Measurements from ENCODE around the gene RTP3. TPM values are rescaled to one million over a fixed set of nuclear protein-coding genes. Genes with fewer than 3 reads are reported as not detected.
"Not testable (repeated sequence)": the region's sequence is repeated elsewhere in the genome, so short reads cannot be mapped to it uniquely, and the experiment has no call there.

The RTP3 gene
- total and polyA plus RNA-seq, 8 donors, result not detected

GRCh38 chr3:46535746-46536145, 38.0 kb downstream of the RTP3 start:
- Histone ChIP-seq H3K27ac (no peak overlapping the region), H3K9me3 (no peaks in the 10 kb centered on the region), H3K4me3 (no peak overlapping the region), H3K27me3 (no peaks in the 10 kb centered on the region), H3K36me3 (peaks cover 0 to 12% (median 1%) of the 10 kb centered on the region in 4 donors), H3K4me1 (peaks cover 0 to 6% (median 2%) of the 10 kb centered on the region in 4 donors)
- TF ChIP-seq POLR2AphosphoS5 (IDR thresholded peaks at IDR 0.05) (no peak), POLR2A (IDR thresholded peaks at IDR 0.05) (no peak), EP300 (IDR thresholded peaks at IDR 0.05) (no peak), CTCF (IDR thresholded peaks at IDR 0.05) (no peak)
- intact Hi-C loops (cut with DNase I; ENCODE audit: low total_unique reads), result no loop called here
- no peak for DNase-seq
- 90 to 96% (median 95%) methylated on average over 5 of the region's 5 CpGs for WGBS, 5 donors

GRCh38 chr3:46536758-46537157, 39.0 kb downstream of the RTP3 start:
- H3K27ac ChIP-seq, result no peak overlapping the region
- TF ChIP-seq EP300 (IDR thresholded peaks at IDR 0.05) (no peak), CTCF (IDR thresholded peaks at IDR 0.05) (no peak), POLR2AphosphoS5 (IDR thresholded peaks at IDR 0.05) (no peak), POLR2A (IDR thresholded peaks at IDR 0.05) (no peak)
- no peak overlapping the region for H3K4me3 ChIP-seq
- H3K9me3 ChIP-seq, result no peaks in the 10 kb centered on the region
- H3K36me3 ChIP-seq, result peaks cover 0 to 7% (median 0%) of the 10 kb centered on the region in 4 donors
- intact Hi-C loops (cut with DNase I; ENCODE audit: low total_unique reads), result no loop called here
- H3K4me1 ChIP-seq, result peaks cover 0 to 6% (median 2%) of the 10 kb centered on the region in 4 donors
- no peaks in the 10 kb centered on the region for H3K27me3 ChIP-seq
- no peak for DNase-seq

- TF ChIP-seq POLR2A (IDR thresholded peaks at IDR 0.05) (no peak), CTCF (IDR thresholded peaks at IDR 0.05) (no peak), POLR2AphosphoS5 (IDR thresholded peaks at IDR 0.05) (no peak)
Observed at GRCh38 chr3:46537316-46537715, 39.5 kb downstream of the RTP3 start.

GRCh38 chr3:46537779-46538178, 40.0 kb downstream of the RTP3 start:
- H3K27ac ChIP-seq, result peak overlapping the region in 2 of 5 donors; percentile 13 to 17
- no peak overlapping the region for H3K4me3 ChIP-seq
- TF ChIP-seq POLR2A (IDR thresholded peaks at IDR 0.05) (no peak), EP300 (IDR thresholded peaks at IDR 0.05) (no peak), CTCF (IDR thresholded peaks at IDR 0.05) (no peak), POLR2AphosphoS5 (IDR thresholded peaks at IDR 0.05) (no peak)
- WGBS, 5 donors, result 91 to 94% (median 91%) methylated on average over 5 of the region's 5 CpGs
- no peak for DNase-seq
- no peaks in the 10 kb centered on the region for H3K27me3 ChIP-seq
- H3K4me1 ChIP-seq, result peaks cover 0 to 6% (median 2%) of the 10 kb centered on the region in 4 donors
- H3K36me3 ChIP-seq, result no peaks in the 10 kb centered on the region
- no peaks in the 10 kb centered on the region for H3K9me3 ChIP-seq
- intact Hi-C loops (cut with DNase I; ENCODE audit: low total_unique reads), result no loop called here

More at GRCh38 chr3:46537316-46537715, 39.5 kb downstream of the RTP3 start:
- WGBS, 5 donors, result 77 to 95% (median 86%) methylated on average over 1 of the region's 1 CpG
- intact Hi-C loops (cut with DNase I; ENCODE audit: low total_unique reads), result no loop called here
- Histone ChIP-seq H3K36me3 (peaks cover 0 to 3% (median 0%) of the 10 kb centered on the region in 4 donors), H3K4me1 (peaks cover 0 to 6% (median 2%) of the 10 kb centered on the region in 4 donors), H3K27ac (no peak overlapping the region), H3K9me3 (no peaks in the 10 kb centered on the region), H3K27me3 (no peaks in the 10 kb centered on the region), H3K4me3 (no peak overlapping the region)
- DNase-seq, result no peak

GRCh38 chr3:46538425-46538802, 40.6 kb downstream of the RTP3 start:
- H3K27me3 ChIP-seq; H3K4me3 ChIP-seq; H3K4me1 ChIP-seq; H3K36me3 ChIP-seq; H3K9me3 ChIP-seq; DNase-seq; intact Hi-C loops (cut with DNase I; ENCODE audit: low total_unique reads): not testable (repeated sequence)
- 58 to 71% (median 65%) methylated on average over 5 of the region's 5 CpGs for WGBS, 5 donors
- peak overlapping the region in 3 of 5 donors; percentile 13 to 64 (median 17) for H3K27ac ChIP-seq

Data from stomach (tissue), 9 donors.